Limb (tissue), 2 donors: ENCODE results near the gene SRP72.
"Not testable (repeated sequence)": the region's sequence is repeated elsewhere in the genome, so short reads cannot be mapped to it uniquely, and the experiment has no call there.

ENCODE experiments used
- DNase-seq, 2 donors: peaks; one replicate each; pipeline ENCODE4 v3.0.0-alpha.2; 2016; ENCODE audit errors: extremely low spot score in 2 of 2

Gene SRP72, protein sequence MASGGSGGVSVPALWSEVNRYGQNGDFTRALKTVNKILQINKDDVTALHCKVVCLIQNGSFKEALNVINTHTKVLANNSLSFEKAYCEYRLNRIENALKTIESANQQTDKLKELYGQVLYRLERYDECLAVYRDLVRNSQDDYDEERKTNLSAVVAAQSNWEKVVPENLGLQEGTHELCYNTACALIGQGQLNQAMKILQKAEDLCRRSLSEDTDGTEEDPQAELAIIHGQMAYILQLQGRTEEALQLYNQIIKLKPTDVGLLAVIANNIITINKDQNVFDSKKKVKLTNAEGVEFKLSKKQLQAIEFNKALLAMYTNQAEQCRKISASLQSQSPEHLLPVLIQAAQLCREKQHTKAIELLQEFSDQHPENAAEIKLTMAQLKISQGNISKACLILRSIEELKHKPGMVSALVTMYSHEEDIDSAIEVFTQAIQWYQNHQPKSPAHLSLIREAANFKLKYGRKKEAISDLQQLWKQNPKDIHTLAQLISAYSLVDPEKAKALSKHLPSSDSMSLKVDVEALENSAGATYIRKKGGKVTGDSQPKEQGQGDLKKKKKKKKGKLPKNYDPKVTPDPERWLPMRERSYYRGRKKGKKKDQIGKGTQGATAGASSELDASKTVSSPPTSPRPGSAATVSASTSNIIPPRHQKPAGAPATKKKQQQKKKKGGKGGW

DNA sequence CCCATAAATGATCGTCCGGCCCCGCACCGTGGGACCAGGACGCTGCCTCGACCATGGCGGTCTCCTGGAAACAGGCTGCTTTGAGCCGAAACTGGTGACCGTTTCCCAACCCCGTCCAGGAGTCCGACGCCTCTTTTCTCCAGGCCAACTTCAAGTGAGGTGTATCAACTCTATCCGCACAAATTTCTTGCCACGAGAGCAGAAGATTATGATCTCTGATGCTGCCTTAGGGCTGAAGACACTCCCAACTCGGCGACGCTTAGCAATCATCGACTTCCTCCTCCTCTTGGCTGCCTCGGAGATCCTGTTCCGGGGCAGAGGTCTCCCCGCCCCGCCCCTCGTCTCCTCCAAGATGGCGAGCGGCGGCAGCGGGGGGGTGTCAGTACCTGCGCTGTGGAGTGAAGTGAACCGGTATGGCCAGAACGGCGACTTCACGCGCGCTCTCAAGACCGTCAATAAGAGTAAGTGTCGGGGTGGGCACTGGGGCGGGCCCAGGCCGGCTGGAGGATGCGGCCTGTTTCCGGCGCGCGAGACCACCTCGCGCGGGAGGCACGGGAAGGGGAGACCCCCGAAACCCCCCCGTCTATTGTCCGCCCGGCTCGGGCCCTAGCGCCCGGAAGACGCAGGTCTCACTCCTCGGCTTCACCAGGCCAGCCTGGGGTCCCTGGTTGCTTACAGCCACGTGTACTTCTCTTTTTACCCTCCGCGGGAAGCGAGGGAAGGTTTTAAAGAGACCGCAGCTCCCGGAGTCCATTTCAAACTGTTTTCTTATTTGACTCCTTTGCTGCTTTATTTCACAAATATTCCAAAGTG, at the start of gene SRP72:
Gene SRP72 (plus strand): TSS at position 334 of the 813 bp plus-strand sequence. CDS start 19 bp downstream, at position 353.
- DNase-seq = peak; percentile 94 to 95

DNA sequence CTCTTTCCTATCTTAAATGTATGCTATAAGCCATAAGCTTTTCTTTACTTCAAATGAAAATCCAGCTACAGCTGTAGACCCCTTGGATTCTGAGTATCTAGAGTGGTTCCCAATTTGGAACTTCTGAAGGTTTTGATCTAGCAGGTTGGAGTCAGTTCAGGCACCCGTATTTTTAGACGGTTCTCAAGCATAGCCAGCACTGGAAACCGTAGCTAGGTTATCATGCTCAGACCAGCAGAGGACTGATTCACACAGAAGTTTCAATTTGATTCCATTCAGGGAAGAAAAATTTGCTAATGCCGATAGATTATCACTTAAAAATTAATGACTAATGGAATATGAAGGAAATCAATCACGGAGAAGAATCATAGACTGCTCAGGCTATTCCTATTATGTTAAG, 43.2 kb upstream of the SRP72 start:
- DNase-seq = no peak

DNA sequence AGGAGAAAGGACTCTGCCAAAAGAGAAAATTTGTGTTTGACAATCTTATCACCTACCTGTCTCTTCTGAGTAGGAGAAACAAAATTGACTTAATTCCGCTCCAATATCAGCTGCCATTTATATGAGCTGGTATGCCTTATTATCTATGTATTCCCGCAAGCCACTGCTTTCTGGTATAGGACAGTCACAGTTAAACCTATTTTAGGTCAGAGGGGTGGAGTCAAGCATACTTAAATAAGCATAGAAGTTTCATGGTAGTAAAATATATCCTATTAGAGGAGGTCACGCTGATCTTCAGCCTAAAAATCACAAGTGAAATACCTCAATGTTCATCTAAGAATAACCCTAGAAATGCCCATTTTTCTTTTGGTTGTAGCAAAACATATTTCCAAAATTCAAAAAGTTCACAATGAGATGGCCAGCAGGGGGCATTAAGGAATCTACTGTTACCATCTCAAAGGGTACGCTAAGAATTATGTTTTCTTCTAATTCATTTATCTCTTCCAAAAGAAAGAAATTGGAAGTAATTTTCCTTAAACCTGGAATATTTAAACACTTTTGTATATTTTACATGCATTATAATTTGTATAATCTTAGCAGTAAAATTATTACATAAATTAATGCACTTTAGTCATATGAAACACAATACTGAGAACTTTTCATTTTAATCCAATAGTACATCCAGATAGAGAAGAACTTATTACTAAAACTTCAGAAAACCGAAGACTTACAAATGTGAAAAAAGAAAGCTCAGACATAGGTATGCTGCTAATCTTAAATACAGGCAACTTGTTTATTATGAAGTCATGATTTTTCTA, 42.5 kb upstream of the SRP72 start:
- peak in 1 of 2 donors; percentile 50 for DNase-seq

DNA sequence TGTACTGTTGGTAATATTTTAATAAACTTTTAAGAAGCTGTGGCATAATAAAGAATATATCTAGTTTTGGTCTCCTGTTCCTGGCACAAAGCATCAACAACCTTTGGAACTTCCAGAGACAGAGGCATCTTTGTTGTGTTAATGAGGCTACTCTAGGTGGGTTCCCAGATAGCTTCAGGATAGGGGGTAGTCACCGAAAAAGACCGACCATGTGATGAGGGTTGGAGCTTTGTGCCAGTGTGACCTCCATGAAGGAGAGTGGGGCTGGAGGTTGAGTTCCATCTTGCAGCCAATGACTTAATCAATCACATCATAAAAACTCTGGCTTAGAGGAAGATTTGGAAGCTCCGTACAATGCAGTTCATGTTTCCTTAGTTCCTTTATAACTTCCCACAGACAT, 41.9 kb upstream of the SRP72 start:
- DNase-seq = no peak

DNA sequence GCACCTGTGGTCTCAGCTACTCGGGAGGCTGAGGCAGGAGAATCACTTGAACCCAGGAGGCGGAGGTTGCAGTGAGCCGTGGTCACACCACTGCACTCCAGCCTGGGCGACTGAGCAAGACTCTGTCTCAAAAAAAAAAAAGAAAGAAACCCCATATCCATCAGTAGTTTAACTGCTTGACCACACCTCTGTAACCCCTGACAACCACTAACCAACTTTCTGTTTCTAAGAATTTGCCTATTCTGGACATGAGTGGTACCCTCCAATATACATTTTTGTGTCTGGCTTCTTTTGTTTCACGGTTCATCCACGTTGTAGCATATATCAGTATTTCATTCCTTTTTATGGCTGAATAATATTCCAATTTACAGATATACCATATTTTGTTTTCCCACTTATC, 41.1 kb upstream of the SRP72 start:
- no peak for DNase-seq

DNA sequence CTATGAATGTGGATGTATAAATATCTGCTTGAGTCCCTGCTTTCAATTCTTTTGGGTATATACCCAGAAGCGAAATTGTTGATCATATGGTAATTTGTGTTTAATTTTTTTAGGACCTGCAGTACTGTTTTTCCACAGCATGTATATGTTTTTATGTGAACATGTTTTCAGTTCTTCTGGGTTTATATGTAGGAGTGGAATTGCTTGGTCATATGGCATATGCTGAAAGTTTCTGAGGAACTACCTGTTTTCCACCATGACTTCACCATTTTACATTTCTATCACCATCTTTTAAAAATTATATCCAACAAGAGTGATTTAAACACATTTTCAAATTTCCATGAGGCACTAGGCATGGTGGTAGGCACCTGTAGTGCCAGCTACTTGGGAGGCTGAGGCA, 40.2 kb upstream of the SRP72 start:
- DNase-seq = no peak

DNA sequence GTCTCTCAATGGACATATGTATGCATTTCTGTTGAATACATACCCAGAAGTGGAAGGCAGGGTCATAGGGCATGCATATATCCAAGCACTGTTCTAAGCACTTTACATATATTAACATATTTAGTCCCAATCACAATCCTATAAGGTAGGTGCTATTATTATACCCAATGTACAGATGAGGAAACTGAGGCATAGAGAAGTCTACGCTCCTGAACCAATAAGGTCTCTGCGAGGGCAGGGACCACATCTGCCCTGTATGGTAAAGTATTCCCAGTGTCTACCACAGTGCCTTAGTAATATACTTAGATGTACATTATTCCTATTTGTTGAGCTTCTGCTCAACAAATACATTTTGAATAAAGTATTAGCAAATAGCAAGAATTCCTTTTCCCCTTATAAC, 37.2 kb upstream of the SRP72 start:
- DNase-seq = no peak

DNA sequence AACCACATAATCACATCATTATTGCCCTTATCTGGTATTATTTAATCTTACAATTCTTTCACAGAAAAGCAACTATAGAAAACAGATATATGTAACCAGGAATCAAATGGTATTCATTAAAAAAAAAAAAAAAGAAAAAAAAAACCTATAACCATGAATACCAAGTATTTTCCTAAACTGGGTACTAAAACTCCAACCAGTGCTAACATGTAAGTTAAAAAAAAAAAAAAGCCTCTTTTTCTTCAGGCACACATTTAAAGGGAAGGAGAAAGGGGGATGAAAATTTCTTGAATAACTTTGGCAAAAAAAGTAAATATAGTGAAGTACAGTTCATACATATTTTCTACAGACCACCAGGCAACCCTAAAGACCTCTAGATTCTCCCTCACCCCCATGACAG, 34.1 kb upstream of the SRP72 start:
- DNase-seq = no peak

DNA sequence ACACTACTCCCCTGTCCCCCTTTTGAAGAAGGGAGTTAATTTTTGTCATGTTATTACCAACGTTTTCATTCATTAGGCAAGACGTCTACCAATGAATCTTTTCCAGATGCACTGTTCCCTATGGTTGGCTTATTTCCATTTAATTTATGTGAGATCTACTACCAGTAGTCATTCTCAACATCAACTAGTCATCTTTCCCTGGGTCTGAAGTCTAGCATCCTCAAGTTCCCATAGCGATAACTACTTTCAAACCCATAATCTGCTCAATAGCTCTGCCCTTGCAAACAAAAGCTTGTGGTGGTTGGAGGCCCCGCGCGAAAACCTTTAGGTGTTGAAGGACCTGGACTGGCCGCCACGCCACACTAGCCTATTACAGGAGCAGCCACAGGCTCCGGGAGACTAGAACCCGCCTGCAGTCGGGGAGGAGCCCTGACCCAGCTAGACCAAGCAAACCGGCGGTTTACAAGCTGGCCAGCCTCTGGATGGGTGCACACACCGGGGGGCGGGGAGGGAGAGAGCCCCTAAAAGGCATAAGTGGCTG, 32.7 kb upstream of the SRP72 start:
- DNase-seq = peak in 1 of 2 donors; percentile 72

DNA sequence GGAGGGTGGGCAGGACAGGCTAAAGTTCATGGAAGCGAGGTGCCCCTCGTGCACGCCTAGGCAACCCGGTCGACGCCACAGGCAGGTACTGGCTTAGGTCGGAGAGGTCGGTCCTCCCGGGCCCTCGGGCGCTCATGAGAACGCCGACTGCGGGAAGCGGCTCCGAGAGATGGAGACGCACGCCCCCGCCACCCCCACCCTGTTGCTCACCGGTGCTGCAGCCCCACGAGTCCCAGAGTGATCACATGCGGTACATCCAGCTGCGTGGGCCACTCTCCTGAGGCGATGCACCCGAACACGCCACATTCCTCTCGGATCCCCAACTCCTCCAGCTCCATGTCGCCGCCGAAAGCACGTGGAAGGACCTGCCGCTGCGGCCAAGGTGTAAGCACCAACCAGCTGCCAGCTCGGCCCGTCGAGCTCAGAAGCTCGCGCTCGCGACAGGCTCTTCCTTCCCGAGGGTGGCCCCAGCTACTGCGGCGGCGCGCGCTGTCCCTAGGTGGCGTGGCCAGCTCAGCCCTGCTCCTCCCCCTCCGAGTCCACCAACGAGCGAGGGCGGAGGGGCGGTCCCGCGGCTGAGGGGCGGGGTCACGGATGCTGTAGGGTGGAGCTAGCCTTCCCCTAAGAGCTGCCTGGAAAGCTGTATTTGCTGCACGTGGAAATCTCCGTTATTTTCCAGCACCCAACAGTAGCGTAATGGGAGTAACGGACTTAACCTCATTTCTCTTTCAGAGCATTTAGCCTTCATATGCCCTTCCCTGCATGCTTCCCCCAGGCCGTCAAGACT, 32.1 kb upstream of the SRP72 start, which contains the start of gene PPAT:
Gene PPAT (minus strand): TSS at position 476 of the 787 bp plus-strand sequence. CDS start 138 bp downstream, at position 338.
- DNase-seq = peak; percentile 97 to 99

DNA sequence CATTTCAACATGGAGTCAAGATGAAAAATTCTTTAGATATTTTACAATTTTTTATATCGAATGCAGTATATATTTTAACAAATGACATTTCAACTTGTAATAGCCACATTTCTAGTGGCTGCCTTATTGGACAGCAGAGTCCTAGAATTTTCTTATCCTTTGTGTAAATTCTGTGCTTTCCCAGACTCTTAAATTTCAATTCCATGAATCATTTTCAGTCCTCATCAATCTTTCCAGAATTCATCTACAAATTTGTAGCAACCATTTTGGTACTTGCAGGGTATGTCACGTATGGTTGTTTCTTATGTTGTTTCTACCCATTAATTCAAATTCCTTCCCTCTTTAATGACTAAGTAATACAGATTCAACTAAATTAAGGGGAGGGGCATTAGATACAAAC, 28.7 kb upstream of the SRP72 start:
- DNase-seq = no peak

DNA sequence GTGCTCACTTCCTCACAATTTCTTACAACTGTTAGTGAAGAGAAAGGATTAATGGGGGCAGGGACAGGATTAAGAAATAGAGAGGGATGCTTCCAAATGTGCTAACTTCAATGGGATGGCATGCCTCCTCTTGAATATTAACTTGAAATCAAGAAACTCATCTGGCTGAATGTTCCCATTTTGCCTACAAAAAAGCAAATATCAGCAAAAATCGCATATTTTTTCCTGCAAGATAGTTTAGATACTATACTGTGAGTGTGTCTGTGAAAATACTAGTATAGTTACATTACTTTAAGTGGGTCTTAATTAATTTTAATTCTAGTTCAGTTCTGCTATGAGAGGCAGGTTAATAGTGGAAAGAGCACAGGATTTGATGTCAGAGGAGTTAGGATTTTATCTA, 26.4 kb upstream of the SRP72 start:
- no peak for DNase-seq

DNA sequence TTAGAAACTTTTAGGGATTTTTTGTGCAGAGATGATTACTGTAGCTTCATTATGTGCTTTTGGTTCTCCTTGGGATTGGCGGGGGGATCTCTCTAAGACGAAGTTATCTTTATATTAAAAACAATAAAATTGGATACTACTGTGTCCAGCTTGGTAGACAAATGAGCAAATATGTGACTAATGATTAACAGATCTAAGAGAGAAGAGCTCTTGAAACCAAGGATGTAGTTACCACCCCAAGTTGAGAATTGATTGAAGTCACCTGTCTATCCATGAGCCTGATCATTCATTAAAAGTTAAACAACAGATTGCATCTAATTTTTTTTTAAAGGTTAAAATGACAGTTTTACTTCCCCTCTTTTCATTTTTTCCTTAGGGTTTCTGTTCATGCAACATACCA, 22.7 kb upstream of the SRP72 start:
- DNase-seq = no peak

DNA sequence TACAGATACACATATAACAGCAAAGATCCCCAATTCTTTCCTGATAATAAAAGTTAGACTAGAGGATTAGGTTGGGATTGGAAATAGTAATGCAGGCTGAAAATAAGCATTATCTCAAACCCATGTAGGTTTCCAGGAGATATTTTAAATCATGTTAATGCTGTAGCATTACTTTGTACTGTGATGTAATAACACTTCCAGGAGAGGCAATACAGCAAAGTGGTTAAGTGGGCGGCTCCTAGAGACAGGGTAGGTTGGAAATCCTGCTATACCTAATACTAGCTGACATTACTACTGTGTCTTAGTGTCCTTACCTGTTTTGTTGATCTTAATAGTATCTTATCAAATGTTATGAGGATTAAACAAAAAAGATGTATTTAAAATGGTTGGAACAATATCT, 21.7 kb upstream of the SRP72 start:
- no peak for DNase-seq

DNA sequence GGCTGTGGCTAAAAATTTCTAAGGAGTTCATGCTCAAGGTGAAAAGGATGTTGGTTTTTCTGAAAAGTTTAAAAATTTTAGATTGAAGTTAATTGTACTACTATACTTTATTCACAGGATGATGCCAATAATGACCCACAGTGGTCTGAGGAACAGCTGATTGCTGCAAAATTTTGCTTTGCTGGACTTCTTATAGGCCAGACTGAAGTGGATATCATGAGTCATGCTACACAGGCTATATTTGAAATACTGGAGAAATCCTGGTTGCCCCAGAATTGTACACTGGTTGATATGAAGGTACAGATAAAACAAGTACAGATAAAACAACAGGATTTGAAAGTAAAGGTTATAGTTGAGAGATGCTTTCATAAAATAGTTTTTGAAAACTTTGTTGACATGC, 19.1 kb upstream of the SRP72 start:
- DNase-seq = no peak

DNA sequence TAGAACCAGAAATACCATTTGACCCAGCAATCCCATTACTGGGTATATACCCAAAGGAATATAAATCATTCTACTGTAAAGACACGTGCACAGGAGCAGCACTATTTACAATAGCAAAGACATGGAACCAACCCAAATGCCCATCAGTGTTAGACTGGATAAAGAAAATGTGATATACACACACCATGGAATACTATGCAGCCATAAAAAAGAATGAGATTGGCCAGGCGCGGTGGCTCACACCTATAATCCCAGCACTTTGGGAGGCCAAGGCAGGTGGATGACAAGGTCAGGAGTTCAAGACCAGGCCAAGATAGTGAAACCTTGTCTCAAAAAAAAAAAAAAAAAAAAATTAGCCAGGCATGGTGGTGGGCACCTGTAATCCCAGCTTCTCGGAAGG, 17.9 kb upstream of the SRP72 start:
- not testable (repeated sequence) for DNase-seq

DNA sequence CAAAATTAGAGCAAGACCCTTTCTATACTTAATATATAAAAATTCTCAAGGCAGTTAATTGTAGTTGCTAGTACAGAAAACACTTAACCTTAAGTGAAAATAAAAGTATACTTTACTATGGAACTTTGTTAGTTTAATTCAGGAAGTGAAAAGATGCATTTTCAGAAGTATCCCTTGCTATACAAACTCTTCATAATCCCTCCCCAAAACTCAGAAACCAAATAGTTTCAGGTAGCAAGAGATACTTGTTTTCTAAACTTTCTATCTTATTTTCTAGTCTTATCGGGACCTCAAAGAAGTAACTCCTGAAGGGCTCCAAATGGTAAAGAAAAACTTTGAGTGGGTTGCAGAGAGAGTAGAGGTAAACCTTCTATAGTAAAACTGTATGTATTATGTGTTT, 17.1 kb upstream of the SRP72 start:
- no peak for DNase-seq

DNA sequence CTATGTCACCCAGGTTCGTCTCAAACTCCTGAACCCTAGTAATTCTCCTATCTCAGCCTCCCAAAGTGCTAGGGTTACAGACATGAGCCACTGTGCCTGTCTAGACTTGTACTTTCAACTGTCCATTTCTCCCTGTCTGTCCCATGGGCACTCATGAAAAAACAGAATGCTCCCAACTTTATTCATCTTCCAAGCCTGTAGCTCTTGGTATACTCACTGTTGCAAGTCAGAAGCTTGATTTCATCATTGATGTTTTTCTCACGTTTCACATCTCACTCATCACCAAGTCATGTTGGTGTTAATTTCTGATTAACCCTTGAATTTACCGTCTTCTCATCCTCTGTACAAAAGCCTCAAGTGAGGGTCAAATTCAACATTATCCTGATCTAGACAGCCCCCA, 7.3 kb upstream of the SRP72 start:
- no peak for DNase-seq

DNA sequence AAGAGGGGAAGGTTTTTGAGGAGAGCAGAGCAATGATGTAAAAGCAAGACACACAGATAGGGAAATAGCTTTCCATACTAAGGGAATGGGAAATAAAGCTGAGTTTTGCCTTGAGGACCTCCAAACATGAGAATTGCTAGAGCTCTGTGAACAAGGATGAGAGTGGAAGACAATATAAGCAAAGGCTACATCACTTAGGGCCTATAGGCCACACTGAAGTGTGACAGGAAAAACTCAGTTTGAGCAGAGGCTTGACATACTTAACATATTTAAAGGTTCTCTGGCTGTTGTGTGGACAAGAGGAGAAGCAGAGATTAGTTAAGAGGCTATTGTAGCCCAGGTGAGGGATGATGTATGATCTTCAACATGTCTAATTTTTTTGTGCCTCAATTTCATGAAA, 5.3 kb upstream of the SRP72 start:
- no peak for DNase-seq

DNA sequence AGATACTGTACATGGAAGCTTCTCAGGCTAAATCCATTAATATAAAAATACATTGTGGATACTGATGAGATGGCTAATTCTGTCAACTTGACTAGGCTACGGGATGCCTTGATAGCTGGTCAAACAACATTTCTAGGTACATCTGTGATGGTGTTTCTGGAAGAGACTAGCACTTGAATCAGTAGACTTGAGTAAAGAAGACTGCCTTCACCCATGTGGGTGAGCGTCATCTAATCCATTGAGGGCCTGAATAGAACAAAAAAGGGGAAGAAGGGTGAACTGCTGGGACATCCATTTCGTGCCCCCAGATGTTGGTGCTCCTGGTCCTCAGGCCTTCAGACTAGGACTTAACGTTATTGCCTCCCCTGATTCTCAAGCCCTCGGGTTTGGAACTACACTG, 3.7 kb upstream of the SRP72 start:
- no peak for DNase-seq
